ENCODE results near the gene P2RY14.

P2RY14 gene

DNA sequence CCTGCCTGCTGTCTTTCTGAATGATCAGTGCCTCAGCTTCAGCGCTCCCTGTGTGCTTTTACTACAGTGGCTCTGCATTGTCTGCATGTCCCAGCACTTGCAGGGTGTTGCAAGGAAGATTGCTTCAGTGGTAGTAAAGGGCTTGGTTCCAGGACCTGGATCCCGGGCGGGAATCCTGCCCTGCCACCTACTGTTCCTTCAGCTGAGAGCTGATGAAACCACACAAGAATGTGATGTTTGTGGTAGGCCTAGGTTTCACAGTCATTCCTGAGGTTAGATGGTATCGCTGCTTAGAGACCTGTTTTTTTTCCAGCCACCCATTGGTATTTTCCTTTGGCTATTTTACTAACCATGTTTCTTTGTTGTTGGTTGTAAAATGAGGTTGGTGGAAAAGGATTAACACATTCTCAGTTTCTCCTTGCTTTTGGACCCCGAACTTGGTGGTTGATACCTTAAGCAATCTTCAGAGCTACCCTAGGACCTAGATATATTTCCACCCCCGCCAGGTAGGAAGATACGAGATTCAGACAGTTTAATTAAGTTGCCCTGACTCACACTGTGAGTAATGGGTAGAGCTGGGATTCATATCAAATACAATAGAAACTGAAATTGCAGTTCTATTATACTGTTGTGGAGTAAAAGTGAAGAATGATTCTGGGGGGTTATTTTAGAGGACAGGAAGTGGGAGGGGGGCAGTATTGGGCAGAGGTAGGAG is 26.9 kb upstream of the P2RY14 start (continued):
- TF ChIP-seq ZNF558 (tag by site-specific recombination; IDR thresholded peaks at IDR 0.05) = peak; percentile 37; the same call in 1 of the 2 replicates
- 0 out of 2 replicates have a peak, but pooled peaks have one; percentile 41 for TF ChIP-seq ZNF366 (tag by site-specific recombination; conservative IDR thresholded peaks at IDR 0.05)
- peak; percentile 65 for TF ChIP-seq ZNF660 (tag by site-specific recombination; IDR thresholded peaks at IDR 0.05)
- no peak for TF ChIP-seq ZBTB21 (tag by site-specific recombination; IDR thresholded peaks at IDR 0.05)
- TF ChIP-seq TRIM28 (IDR thresholded peaks at IDR 0.05; ENCODE audit: borderline replicate concordance, low read length) = 0 out of 2 replicates have a peak, but pooled peaks have one; percentile 13
- no peak for TF ChIP-seq ZNF138 (tag by site-specific recombination; IDR thresholded peaks at IDR 0.05; ENCODE audit: borderline replicate concordance)
- TF ChIP-seq EGR2 (tag by site-specific recombination; IDR thresholded peaks at IDR 0.05; ENCODE audit: low read depth) = no peak
- peak; percentile 42; the same call in 1 of the 2 replicates for TF ChIP-seq SP7 (tag by site-specific recombination; IDR thresholded peaks at IDR 0.05)
- TF ChIP-seq, protein P1, sequence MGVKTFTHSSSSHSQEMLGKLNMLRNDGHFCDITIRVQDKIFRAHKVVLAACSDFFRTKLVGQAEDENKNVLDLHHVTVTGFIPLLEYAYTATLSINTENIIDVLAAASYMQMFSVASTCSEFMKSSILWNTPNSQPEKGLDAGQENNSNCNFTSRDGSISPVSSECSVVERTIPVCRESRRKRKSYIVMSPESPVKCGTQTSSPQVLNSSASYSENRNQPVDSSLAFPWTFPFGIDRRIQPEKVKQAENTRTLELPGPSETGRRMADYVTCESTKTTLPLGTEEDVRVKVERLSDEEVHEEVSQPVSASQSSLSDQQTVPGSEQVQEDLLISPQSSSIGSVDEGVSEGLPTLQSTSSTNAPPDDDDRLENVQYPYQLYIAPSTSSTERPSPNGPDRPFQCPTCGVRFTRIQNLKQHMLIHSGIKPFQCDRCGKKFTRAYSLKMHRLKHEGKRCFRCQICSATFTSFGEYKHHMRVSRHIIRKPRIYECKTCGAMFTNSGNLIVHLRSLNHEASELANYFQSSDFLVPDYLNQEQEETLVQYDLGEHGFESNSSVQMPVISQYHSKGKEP (tag by site-specific recombination; IDR thresholded peaks at IDR 0.05) = peak; percentile 52; the same call in 1 of the 2 replicates
- 0 out of 2 replicates have a peak, but pooled peaks have one; percentile 37 for TF ChIP-seq HOXD13 (CRISPR knock-in tag; IDR thresholded peaks at IDR 0.05; ENCODE audit: borderline replicate concordance)
- no peak for TF ChIP-seq ZNF114 (tag by site-specific recombination; IDR thresholded peaks at IDR 0.05)
- no peak for TF ChIP-seq ZNF658 (tag by site-specific recombination; IDR thresholded peaks at IDR 0.05)
- TF ChIP-seq ZNF473 (tag by site-specific recombination; IDR thresholded peaks at IDR 0.05) = no peak
- peak; percentile 89; the same call in 1 of the 2 replicates for TF ChIP-seq ZNF610 (tag by site-specific recombination; IDR thresholded peaks at IDR 0.05; ENCODE audit: borderline replicate concordance)
- no peak for TF ChIP-seq KLF9 (tag by site-specific recombination; IDR thresholded peaks at IDR 0.05; ENCODE audit: low read depth)
- no peak for TF ChIP-seq RBAK (tag by site-specific recombination; IDR thresholded peaks at IDR 0.05)
- no peak for TF ChIP-seq ZEB2 (tag by site-specific recombination; IDR thresholded peaks at IDR 0.05)
- no peak for TF ChIP-seq ZNF19 (tag by site-specific recombination; IDR thresholded peaks at IDR 0.05; ENCODE audit: low read depth)
- TF ChIP-seq ZNF112 (tag by site-specific recombination; IDR thresholded peaks at IDR 0.05) = no peak

- Histone ChIP-seq H3K4me1 (ENCODE audit: control insufficient read depth, insufficient read depth, low read length) (no peaks in the 10 kb centered on the region), H3K27ac (ENCODE audit: extremely low read depth, low read depth, low read length) (no peak overlapping the region), H3K9me3 (ENCODE audit: control insufficient read depth, insufficient read depth, low read depth, low read length) (no peaks in the 10 kb centered on the region), H3K36me3 (ENCODE audit: control insufficient read depth in 2 of 2, insufficient read depth in 1 of 2, low read length in 2 of 2) (no peaks in the 10 kb centered on the region), H3K4me3 (ENCODE audit: low read depth, low read length) (no peak overlapping the region)
- POLR2A ChIA-PET = no interaction called here
- CTCF ChIA-PET = interaction anchor here (0.7 to 1.7 kb wide), 3 partner anchors 12 to 1489 kb away, joined by 3 to 4 read pairs (median 3); no protein-coding TSS in a partner anchor
- TF ChIP-seq ZNF677 (tag by site-specific recombination; IDR thresholded peaks at IDR 0.05) (no peak), KLF7 (tag by site-specific recombination; IDR thresholded peaks at IDR 0.05; ENCODE audit: borderline replicate concordance) (no peak), ZSCAN23 (tag by site-specific recombination; IDR thresholded peaks at IDR 0.05) (no peak), ZNF23 (tag by site-specific recombination; IDR thresholded peaks at IDR 0.05; ENCODE audit: borderline replicate concordance) (no peak), ZNF777 (tag by site-specific recombination; IDR thresholded peaks at IDR 0.05; ENCODE audit: borderline replicate concordance) (no peak), ZNF24 (tag by site-specific recombination; IDR thresholded peaks at IDR 0.05) (no peak), ZNF658 (tag by site-specific recombination; IDR thresholded peaks at IDR 0.05) (no peak), ZNF544 (tag by site-specific recombination; IDR thresholded peaks at IDR 0.05) (no peak), ZNF518A (tag by site-specific recombination; conservative IDR thresholded peaks at IDR 0.05; ENCODE audit: low read depth) (no peak)
Measured at GRCh38 chr3:151303751-151304150, 25.4 kb upstream of the P2RY14 start.
